ENCODE measurements around the gene CNN3. TPM values are rescaled to one million over a fixed set of nuclear protein-coding genes. Genes with fewer than 3 reads are reported as not detected.

Gene CNN3
- total and polyA plus RNA-seq, 4 donors = 326 to 379 (median 357) TPM

- Histone ChIP-seq H3K4me3 (ENCODE audit: low read depth, low read length) (no peak overlapping the region), H3K27me3 (ENCODE audit: control insufficient read depth, insufficient read depth, low read length) (no peaks in the 10 kb centered on the region), H3K4me1 (ENCODE audit: control insufficient read depth, insufficient read depth, low read length) (no peaks in the 10 kb centered on the region), H3K9me3 (ENCODE audit: control insufficient read depth, insufficient read depth, low read length) (no peaks in the 10 kb centered on the region), H3K27ac (ENCODE audit: low read depth, low read length) (no peak overlapping the region), H3K36me3 (ENCODE audit: control insufficient read depth, insufficient read depth, low read length) (peaks cover 7% of the 10 kb centered on the region)
- WGBS (ENCODE audit: insufficient coverage) = 100% methylated on average over 2 of the region's 7 CpGs
- DNase-seq (ENCODE audit: low read depth in 4 of 6, low spot score in 6 of 6) = no peak
Measured at GRCh38 chr1:94898491-94899385, 28.2 kb downstream of the CNN3 start.

GRCh38 chr1:94895518-94895917, 31.4 kb downstream of the CNN3 start:
- 100% methylated on average over 1 of the region's 1 CpG for WGBS (ENCODE audit: insufficient coverage)
- Histone ChIP-seq H3K4me3 (ENCODE audit: low read depth, low read length) (no peak overlapping the region), H3K9me3 (ENCODE audit: control insufficient read depth, insufficient read depth, low read length) (no peaks in the 10 kb centered on the region), H3K27ac (ENCODE audit: low read depth, low read length) (no peak overlapping the region), H3K27me3 (ENCODE audit: control insufficient read depth, insufficient read depth, low read length) (no peaks in the 10 kb centered on the region), H3K36me3 (ENCODE audit: control insufficient read depth, insufficient read depth, low read length) (peaks cover 3% of the 10 kb centered on the region), H3K4me1 (ENCODE audit: control insufficient read depth, insufficient read depth, low read length) (no peaks in the 10 kb centered on the region)
- no peak for DNase-seq (ENCODE audit: low read depth in 4 of 6, low spot score in 6 of 6)

DNA sequence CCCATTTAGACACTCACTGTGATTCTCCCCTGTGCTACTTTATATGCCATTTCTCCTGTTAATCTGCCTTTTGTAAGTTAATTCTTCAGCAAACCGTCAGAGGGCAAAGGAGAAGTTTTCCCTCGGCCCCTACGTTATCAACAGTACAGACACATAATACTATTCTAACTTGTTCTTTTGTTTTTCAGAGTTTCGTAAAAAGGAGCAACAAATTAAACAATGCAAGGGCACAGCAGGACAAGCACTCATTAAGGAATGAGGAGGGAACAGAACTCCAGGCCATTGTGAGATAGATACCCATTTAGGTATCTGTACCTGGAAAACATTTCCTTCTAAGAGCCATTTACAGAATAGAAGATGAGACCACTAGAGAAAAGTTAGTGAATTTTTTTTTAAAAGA, 32.3 kb downstream of the CNN3 start:
- no CpG with 5 or more reads among the region's 4 CpGs for WGBS (ENCODE audit: insufficient coverage)
- DNase-seq (ENCODE audit: low read depth in 4 of 6, low spot score in 6 of 6) = no peak
- Histone ChIP-seq H3K9me3 (ENCODE audit: control insufficient read depth, insufficient read depth, low read length) (no peaks in the 10 kb centered on the region), H3K27ac (ENCODE audit: low read depth, low read length) (no peak overlapping the region), H3K36me3 (ENCODE audit: control insufficient read depth, insufficient read depth, low read length) (peaks cover 3% of the 10 kb centered on the region), H3K27me3 (ENCODE audit: control insufficient read depth, insufficient read depth, low read length) (no peaks in the 10 kb centered on the region), H3K4me3 (ENCODE audit: low read depth, low read length) (no peak overlapping the region), H3K4me1 (ENCODE audit: control insufficient read depth, insufficient read depth, low read length) (no peaks in the 10 kb centered on the region)

- 94% methylated on average over 2 of the region's 4 CpGs for WGBS (ENCODE audit: insufficient coverage)
- Histone ChIP-seq H3K27me3 (ENCODE audit: control insufficient read depth, insufficient read depth, low read length) (no peaks in the 10 kb centered on the region), H3K36me3 (ENCODE audit: control insufficient read depth, insufficient read depth, low read length) (peaks cover 3% of the 10 kb centered on the region), H3K4me3 (ENCODE audit: low read depth, low read length) (no peak overlapping the region), H3K27ac (ENCODE audit: low read depth, low read length) (no peak overlapping the region), H3K4me1 (ENCODE audit: control insufficient read depth, insufficient read depth, low read length) (no peaks in the 10 kb centered on the region), H3K9me3 (ENCODE audit: control insufficient read depth, insufficient read depth, low read length) (no peaks in the 10 kb centered on the region)
- no peak for DNase-seq (ENCODE audit: low read depth in 4 of 6, low spot score in 6 of 6)
Measured at GRCh38 chr1:94892604-94893254, 34.2 kb downstream of the CNN3 start.

DNA sequence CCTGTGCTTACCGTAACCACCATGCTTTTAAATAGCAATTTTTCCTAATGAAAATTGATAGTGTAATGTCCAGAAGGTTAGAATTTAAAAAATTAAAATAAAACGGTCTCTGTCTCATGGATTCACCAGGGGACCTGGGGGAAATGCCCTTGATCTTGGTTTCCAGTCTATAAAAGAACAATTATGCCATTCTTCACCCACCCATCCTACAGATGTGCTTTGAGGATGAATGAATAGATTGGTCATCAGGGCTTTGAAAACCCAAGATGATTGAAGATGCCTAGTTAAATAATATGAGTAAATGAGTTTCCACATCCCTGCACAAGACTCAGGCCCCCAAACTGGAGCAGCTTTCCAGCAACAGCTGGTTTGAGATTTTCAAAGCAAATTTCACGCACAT, 38.7 kb downstream of the CNN3 start:
- DNase-seq (ENCODE audit: low read depth in 4 of 6, low spot score in 6 of 6) = peak in 1 of 6 donors; percentile 32
- Histone ChIP-seq H3K4me3 (ENCODE audit: low read depth, low read length) (no peak overlapping the region), H3K27me3 (ENCODE audit: control insufficient read depth, insufficient read depth, low read length) (no peaks in the 10 kb centered on the region), H3K9me3 (ENCODE audit: control insufficient read depth, insufficient read depth, low read length) (no peaks in the 10 kb centered on the region), H3K27ac (ENCODE audit: low read depth, low read length) (no peak overlapping the region), H3K36me3 (ENCODE audit: control insufficient read depth, insufficient read depth, low read length) (no peaks in the 10 kb centered on the region), H3K4me1 (ENCODE audit: control insufficient read depth, insufficient read depth, low read length) (peaks cover 23% of the 10 kb centered on the region)
- WGBS (ENCODE audit: insufficient coverage) = 89% methylated on average over 1 of the region's 3 CpGs

DNA sequence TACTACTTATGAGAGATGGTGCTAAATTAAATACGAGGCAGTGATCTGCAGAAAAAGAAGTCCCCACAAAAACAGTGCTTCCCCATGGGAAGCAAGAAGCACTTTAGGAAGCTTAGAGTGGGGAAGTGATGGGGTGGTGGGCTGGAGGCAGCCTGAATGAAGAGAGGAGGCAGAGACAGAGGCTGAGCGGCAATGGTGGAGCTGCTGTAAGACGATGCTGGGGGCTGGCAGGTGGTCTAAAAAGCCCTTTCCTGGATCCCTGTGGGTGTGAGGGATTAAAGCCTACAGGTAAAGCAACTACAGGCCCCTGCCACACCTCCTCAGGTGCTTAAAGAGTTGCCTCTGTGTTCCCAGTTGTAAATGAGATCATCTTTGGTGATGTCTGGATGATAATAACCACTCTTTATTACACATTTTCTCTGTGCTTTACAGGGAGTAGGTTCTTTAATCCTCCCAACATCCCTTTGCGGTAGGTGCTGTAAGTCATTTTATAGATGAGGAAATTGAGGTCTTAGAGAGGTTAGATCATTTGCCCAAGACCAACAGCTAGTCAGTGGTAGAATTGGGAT, 39.2 kb downstream of the CNN3 start:
- Histone ChIP-seq H3K9me3 (ENCODE audit: control insufficient read depth, insufficient read depth, low read length) (no peaks in the 10 kb centered on the region), H3K36me3 (ENCODE audit: control insufficient read depth, insufficient read depth, low read length) (no peaks in the 10 kb centered on the region), H3K4me1 (ENCODE audit: control insufficient read depth, insufficient read depth, low read length) (peaks cover 26% of the 10 kb centered on the region), H3K4me3 (ENCODE audit: low read depth, low read length) (no peak overlapping the region), H3K27me3 (ENCODE audit: control insufficient read depth, insufficient read depth, low read length) (no peaks in the 10 kb centered on the region), H3K27ac (ENCODE audit: low read depth, low read length) (no peak overlapping the region)
- DNase-seq (ENCODE audit: low read depth in 4 of 6, low spot score in 6 of 6) = no peak
- 100% methylated on average over 1 of the region's 4 CpGs for WGBS (ENCODE audit: insufficient coverage)

GRCh38 chr1:94887106-94887505, 39.8 kb downstream of the CNN3 start:
- H3K27ac ChIP-seq (ENCODE audit: low read depth, low read length) = no peak overlapping the region
- no peaks in the 10 kb centered on the region for H3K27me3 ChIP-seq (ENCODE audit: control insufficient read depth, insufficient read depth, low read length)
- no peak for DNase-seq (ENCODE audit: low read depth in 4 of 6, low spot score in 6 of 6)
- H3K4me1 ChIP-seq (ENCODE audit: control insufficient read depth, insufficient read depth, low read length) = peaks cover 26% of the 10 kb centered on the region
- WGBS (ENCODE audit: insufficient coverage) = no CpG with 5 or more reads among the region's 3 CpGs
- H3K36me3 ChIP-seq (ENCODE audit: control insufficient read depth, insufficient read depth, low read length) = no peaks in the 10 kb centered on the region
- no peak overlapping the region for H3K4me3 ChIP-seq (ENCODE audit: low read depth, low read length)
- H3K9me3 ChIP-seq (ENCODE audit: control insufficient read depth, insufficient read depth, low read length) = no peaks in the 10 kb centered on the region

DNA sequence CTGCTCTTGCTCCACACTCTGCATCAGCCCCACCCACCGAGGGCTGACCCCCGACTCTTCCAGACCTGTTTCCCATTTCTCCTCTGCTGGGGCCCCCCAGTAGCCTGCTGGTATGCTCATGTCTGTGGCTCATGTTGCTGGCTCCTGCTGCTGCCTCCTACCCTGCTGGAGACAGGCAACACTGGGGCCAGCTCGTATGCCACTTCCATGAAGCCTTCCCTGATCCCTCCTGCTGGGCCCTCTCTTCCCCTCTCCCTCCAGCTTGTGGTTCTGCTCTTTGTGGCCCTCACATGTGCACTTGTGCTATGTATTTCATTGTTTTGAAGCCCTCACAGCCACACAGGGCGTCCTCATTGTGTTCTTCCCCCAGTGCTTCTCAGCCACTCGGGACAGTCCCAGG, 40.5 kb downstream of the CNN3 start:
- Histone ChIP-seq H3K27me3 (ENCODE audit: control insufficient read depth, insufficient read depth, low read length) (no peaks in the 10 kb centered on the region), H3K4me3 (ENCODE audit: low read depth, low read length) (no peak overlapping the region), H3K9me3 (ENCODE audit: control insufficient read depth, insufficient read depth, low read length) (no peaks in the 10 kb centered on the region), H3K36me3 (ENCODE audit: control insufficient read depth, insufficient read depth, low read length) (no peaks in the 10 kb centered on the region), H3K4me1 (ENCODE audit: control insufficient read depth, insufficient read depth, low read length) (peaks cover 26% of the 10 kb centered on the region), H3K27ac (ENCODE audit: low read depth, low read length) (peak overlapping the region; percentile 6)
- DNase-seq (ENCODE audit: low read depth in 4 of 6, low spot score in 6 of 6) = no peak
- WGBS (ENCODE audit: insufficient coverage) = 65% methylated on average over 3 of the region's 5 CpGs

GRCh38 chr1:94884507-94884906, 42.4 kb downstream of the CNN3 start:
- DNase-seq (ENCODE audit: low read depth in 4 of 6, low spot score in 6 of 6) = peak in 2 of 6 donors; percentile 28 to 59
- Histone ChIP-seq H3K4me3 (ENCODE audit: low read depth, low read length) (no peak overlapping the region), H3K27me3 (ENCODE audit: control insufficient read depth, insufficient read depth, low read length) (no peaks in the 10 kb centered on the region), H3K9me3 (ENCODE audit: control insufficient read depth, insufficient read depth, low read length) (no peaks in the 10 kb centered on the region), H3K4me1 (ENCODE audit: control insufficient read depth, insufficient read depth, low read length) (peaks cover 26% of the 10 kb centered on the region), H3K27ac (ENCODE audit: low read depth, low read length) (peak overlapping the region; percentile 85), H3K36me3 (ENCODE audit: control insufficient read depth, insufficient read depth, low read length) (no peaks in the 10 kb centered on the region)
- 20% methylated on average over 3 of the region's 6 CpGs for WGBS (ENCODE audit: insufficient coverage)

All from spinal cord (tissue), 10 donors.